ENCODE results near the gene BORCS5. TPM values are rescaled to one million over a fixed set of nuclear protein-coding genes. Genes with fewer than 3 reads are reported as not detected.
"Not testable (repeated sequence)": the region's sequence is repeated elsewhere in the genome, so short reads cannot be mapped to it uniquely, and the experiment has no call there.

BORCS5 gene
- total RNA-seq, 1 donor from 2014 or later = 6.1 TPM

DNA sequence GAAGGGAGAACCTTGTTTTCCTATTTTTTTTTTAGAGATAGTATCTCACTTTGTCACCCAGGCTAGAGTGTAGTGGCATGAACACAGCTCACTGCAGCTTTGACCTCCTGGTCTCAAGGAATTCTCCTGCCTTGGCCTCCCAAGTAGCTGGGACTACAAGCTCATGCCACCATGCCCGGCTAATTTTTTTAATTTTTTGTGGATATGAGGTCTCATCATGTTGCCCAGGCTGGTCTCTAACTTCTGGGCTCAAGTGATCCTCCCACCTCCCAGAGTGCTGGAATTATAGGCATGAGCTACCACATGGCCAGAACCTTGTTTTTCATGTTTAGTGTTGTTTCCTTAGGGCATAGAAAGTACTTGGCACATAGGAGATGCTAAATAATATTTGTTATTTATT is 20.4 kb upstream of the BORCS5 start:
- H3K4me3 ChIP-seq (ENCODE audit: low read depth, low read length) = no peak overlapping the region
- DNase-seq (ENCODE audit: low read depth) = no peak
- TF ChIP-seq, protein P1, sequence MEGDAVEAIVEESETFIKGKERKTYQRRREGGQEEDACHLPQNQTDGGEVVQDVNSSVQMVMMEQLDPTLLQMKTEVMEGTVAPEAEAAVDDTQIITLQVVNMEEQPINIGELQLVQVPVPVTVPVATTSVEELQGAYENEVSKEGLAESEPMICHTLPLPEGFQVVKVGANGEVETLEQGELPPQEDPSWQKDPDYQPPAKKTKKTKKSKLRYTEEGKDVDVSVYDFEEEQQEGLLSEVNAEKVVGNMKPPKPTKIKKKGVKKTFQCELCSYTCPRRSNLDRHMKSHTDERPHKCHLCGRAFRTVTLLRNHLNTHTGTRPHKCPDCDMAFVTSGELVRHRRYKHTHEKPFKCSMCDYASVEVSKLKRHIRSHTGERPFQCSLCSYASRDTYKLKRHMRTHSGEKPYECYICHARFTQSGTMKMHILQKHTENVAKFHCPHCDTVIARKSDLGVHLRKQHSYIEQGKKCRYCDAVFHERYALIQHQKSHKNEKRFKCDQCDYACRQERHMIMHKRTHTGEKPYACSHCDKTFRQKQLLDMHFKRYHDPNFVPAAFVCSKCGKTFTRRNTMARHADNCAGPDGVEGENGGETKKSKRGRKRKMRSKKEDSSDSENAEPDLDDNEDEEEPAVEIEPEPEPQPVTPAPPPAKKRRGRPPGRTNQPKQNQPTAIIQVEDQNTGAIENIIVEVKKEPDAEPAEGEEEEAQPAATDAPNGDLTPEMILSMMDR (conservative IDR thresholded peaks at IDR 0.05; ENCODE audit: low read depth, low read length) = no peak

DNA sequence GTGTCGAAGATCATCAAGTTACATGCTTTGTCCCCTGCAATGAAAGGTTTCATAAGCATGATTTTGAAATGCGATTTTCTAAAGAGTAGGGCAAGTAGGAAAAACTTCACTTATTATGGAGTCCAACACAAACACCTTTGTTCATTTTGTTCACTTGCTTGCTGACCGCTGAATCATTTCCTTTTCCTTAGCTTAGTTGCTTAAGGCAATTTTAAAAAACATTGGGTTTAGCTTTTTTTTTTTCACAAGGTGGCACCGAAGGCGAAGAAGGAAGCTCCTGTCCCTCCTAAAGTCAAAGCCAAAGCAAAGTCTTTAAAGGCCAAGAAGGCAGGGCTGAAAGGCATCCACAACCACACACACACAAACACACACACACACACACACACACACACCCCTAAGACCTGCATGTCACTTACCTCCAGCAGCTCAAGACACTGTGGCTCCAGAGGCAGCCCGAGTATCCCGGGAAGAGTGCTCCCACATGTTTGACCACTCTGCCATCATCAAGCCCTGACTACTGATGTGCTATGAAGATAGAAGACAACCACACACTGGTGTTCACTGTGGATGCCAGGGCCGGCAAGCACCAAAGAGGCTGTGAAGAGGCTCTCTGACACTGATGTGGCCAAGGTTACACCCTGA is 18.2 kb upstream of the BORCS5 start:
- TF ChIP-seq, protein P1 (conservative IDR thresholded peaks at IDR 0.05; ENCODE audit: low read depth, low read length) = no peak
- no peak overlapping the region for H3K4me3 ChIP-seq (ENCODE audit: low read depth, low read length)
- DNase-seq (ENCODE audit: low read depth) = no peak

DNA sequence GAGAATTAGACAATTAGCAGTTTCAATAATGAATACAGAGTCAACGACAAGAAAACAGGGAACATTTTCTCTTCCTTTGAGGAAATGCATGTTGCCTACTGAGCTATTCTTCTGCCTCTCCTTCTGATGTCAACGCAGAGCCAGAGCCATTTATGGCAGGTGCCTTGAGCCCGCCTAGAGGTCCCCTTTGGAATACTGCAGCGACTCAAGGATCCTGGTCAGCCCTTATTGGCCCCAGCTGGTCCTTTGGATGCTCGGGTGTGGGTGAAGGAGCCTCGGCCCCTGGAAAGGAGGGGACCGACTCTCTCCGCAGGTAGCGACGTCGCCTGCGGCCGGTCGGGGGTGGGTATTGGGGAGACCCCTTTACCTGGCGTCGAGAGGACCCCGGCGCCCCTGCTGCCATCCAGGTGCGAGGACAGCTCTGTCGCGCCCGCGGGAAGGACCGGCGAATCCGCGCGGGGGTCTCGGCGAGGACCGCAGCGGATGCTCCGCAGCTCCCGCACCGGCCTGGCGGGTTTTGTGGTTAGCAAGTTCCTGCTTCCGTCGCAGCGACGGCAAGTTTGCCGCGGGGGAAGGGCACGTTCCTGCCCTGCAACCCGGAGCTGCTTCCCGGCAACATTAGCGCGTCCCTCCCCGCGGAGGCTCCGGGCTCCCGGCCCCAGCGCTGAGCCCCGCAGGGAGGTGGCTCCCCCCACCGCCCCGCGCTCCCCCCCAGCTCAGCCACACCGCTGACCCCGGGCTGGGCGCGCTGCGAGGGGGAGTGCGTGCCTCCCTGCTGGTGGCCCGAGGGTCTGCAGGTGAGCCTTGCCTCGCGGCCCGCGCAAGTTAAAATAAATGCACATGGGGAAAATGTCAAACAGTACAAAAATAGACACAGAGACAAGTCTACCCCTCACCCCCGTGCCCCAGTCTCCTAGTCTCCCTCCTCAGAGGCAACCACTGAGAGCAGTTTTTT is 6.9 kb upstream of the BORCS5 start, which contains the start of gene MANSC1:
TSS of gene MANSC1 (minus strand) at position 532 of the 955 bp plus-strand sequence. CDS start 6,928 bp downstream, outside the sequence.
- TF ChIP-seq, protein P1 (conservative IDR thresholded peaks at IDR 0.05; ENCODE audit: low read depth, low read length) = peak; percentile 42
- H3K4me3 ChIP-seq (ENCODE audit: low read depth, low read length) = peak within 1 kb of the TSS; percentile 73
- no peak for DNase-seq (ENCODE audit: low read depth)

DNA sequence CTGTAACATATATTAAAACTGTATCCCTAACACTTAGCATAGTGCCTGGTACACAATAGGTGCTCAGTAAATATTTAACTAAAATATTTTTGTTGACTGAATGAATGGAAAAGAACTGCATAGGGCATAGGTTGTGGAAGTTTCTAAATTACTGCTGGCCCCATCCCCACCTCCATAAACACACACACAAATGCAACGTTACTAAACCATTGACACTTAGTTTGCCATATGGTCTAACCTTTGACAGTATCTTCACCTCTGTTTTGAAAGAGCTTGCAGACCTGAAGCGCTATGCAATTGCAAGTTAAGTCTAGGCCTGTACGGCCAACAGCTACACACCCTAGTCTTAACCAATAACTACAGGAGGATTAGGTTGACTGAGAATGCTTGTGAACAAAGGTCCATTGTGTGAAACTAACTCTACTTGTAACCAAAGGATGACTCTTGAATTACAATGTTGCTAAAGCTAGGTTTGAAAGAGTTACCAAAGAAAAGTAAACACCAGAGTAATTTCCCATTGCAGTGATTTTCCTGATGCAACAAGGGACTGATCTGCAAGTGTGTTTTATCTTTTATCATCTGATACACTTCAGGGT is 5.9 kb upstream of the BORCS5 start:
- H3K4me3 ChIP-seq (ENCODE audit: low read depth, low read length) = no peak overlapping the region
- DNase-seq (ENCODE audit: low read depth) = no peak
- TF ChIP-seq, protein P1 (conservative IDR thresholded peaks at IDR 0.05; ENCODE audit: low read depth, low read length) = no peak

DNA sequence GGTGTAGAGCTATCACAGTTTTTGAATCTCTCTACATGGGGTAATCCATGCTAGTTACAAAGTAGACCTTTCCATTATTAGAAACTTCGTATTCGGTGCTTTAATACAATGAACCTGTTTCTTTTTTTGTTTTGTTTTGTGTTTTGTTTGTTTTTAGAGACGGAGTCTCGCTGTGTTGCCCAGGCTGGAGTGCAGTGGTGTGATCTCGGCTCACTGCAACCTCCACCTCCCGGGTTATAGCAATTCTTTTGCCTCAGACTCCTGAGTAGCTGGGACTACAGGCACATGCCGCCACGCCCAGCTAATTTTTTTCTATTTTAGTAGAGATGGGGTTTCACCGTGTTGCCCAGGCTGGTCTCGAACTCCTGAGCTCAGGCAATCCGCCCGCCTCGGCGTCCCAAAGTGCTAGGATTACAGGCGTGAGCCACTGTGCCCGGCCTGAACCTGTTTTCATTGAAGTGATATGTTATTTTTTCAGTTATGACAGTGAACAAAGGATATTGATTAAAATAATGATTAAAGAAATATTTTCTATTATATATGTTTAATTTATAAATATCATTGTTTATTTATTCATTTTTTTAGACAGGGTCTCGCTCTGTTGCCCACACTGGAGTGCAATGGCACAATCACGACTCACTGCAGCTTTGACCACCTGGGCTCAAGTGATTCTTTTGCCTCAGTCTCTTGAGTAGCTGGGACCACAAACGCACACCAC is 5.3 kb upstream of the BORCS5 start:
- not testable (repeated sequence) for H3K4me3 ChIP-seq (ENCODE audit: low read depth, low read length); DNase-seq (ENCODE audit: low read depth)

DNA sequence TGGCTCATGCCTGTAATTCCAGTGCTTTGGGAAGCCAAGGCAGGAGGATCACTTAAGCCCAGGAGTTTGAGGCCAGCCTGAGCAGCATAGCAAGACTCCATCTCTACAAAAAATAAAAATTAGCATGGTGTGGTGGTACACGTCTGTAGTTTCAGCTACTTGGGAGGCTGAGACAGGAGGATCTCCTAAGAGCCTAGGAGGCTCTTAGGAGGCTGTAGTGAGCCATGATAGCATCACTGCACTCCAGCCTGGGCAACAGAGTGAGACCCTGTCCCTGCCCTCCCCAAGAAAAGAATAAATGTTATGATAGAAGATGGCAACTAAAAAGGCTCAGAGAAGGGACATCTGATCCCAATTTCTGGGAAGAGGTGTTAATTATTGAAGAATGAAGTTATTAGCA is 3.6 kb upstream of the BORCS5 start:
- no peak for DNase-seq (ENCODE audit: low read depth)
- no peak overlapping the region for H3K4me3 ChIP-seq (ENCODE audit: low read depth, low read length)
- TF ChIP-seq, protein P1 (conservative IDR thresholded peaks at IDR 0.05; ENCODE audit: low read depth, low read length) = no peak

Measured in epithelial cell of proximal tubule (primary cell).